ENCODE results near the gene SEC14L1. TPM values are rescaled to one million over a fixed set of nuclear protein-coding genes. Genes with fewer than 3 reads are reported as not detected.

The SEC14L1 gene
- total RNA-seq, 6 donors from 2014 or later: 100 to 291 (median 145) TPM

DNA sequence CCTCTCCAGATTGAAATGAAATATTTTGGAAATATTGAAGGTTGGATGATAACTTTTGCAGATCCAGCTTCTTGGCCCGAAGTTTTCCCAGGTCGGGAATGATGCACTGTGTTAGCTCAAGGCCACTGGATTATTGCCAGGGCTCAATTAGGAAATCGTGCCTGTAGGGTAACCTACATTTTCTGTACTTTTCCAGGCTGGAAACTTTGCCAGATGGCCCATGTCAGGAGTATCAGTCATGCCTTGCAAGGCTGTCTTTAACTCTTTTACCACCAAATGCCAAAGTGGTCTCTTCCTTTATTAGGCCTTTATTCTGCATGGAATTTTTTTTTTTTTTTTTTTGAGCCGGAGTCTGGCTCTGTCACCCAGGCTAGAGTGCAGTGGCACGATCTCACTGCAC is 8.9 kb upstream of the SEC14L1 start:
- Histone ChIP-seq H3K27ac (no peak overlapping the region), H3K27me3 (no peaks in the 10 kb centered on the region), H3K4me3 (no peak overlapping the region), H3K9me3 (peaks cover 0 to under 1% (median 0%) of the 10 kb centered on the region in 4 donors), H3K4me1 (peaks cover 29 to 40% (median 31%) of the 10 kb centered on the region in 4 donors), H3K36me3 (no peaks in the 10 kb centered on the region)
- TF ChIP-seq, protein P1, sequence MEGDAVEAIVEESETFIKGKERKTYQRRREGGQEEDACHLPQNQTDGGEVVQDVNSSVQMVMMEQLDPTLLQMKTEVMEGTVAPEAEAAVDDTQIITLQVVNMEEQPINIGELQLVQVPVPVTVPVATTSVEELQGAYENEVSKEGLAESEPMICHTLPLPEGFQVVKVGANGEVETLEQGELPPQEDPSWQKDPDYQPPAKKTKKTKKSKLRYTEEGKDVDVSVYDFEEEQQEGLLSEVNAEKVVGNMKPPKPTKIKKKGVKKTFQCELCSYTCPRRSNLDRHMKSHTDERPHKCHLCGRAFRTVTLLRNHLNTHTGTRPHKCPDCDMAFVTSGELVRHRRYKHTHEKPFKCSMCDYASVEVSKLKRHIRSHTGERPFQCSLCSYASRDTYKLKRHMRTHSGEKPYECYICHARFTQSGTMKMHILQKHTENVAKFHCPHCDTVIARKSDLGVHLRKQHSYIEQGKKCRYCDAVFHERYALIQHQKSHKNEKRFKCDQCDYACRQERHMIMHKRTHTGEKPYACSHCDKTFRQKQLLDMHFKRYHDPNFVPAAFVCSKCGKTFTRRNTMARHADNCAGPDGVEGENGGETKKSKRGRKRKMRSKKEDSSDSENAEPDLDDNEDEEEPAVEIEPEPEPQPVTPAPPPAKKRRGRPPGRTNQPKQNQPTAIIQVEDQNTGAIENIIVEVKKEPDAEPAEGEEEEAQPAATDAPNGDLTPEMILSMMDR (IDR thresholded peaks at IDR 0.05): no peak
- TF ChIP-seq EP300 (IDR thresholded peaks at IDR 0.05): no peak
- ATAC-seq (ENCODE audit: low FRiP score in 2 of 2) (no peak), DNase-seq (no peak)
- WGBS, 2 donors: 48 to 63% methylated on average over 5 of the region's 5 CpGs

DNA sequence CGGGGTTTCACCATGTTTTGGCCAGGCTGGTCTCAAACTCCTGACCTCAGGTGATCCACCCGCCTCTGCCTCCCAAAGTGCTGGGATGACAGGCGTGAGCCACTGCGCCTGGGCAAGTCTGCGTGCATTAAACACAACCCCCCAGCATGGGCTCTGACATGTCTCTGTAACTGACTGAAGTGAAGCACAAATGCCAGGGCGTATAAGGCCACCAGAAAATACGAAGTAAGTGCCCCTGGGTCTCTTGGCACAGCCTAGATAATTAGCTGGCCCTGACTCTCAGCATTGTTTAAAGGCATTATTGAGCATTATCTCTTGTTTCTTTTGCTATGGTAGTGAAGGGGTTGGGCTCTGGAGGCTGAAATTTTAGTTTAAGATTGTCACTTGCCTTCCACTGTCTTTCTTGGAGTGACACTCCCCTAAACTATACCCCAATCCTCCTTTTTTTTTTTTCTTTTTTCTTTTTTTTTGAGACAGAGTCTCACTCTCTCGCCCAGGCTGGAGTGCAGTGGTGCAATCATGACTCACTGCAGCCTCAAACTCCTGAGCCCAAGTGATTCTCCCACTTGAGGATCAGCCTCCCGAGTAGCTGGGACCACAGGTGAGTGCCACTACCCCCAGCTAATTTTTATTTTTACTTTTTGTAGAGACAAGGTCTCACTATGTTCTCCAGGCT is 8.2 kb upstream of the SEC14L1 start:
- Histone ChIP-seq H3K4me3 (no peak overlapping the region), H3K27ac (no peak overlapping the region), H3K9me3 (peaks cover 0 to 6% (median 0%) of the 10 kb centered on the region in 4 donors), H3K27me3 (no peaks in the 10 kb centered on the region), H3K36me3 (no peaks in the 10 kb centered on the region), H3K4me1 (peaks cover 23 to 34% (median 26%) of the 10 kb centered on the region in 4 donors)
- WGBS, 2 donors: 84 to 86% methylated on average over 9 of the region's 9 CpGs
- no peak for DNase-seq
- TF ChIP-seq POLR2AphosphoS5 (IDR thresholded peaks at IDR 0.05) (no peak), POLR2A (IDR thresholded peaks at IDR 0.05) (no peak), EP300 (IDR thresholded peaks at IDR 0.05) (no peak)
- TF ChIP-seq, protein P1 (IDR thresholded peaks at IDR 0.05): no peak
- no peak for ATAC-seq (ENCODE audit: low FRiP score in 2 of 2)

DNA sequence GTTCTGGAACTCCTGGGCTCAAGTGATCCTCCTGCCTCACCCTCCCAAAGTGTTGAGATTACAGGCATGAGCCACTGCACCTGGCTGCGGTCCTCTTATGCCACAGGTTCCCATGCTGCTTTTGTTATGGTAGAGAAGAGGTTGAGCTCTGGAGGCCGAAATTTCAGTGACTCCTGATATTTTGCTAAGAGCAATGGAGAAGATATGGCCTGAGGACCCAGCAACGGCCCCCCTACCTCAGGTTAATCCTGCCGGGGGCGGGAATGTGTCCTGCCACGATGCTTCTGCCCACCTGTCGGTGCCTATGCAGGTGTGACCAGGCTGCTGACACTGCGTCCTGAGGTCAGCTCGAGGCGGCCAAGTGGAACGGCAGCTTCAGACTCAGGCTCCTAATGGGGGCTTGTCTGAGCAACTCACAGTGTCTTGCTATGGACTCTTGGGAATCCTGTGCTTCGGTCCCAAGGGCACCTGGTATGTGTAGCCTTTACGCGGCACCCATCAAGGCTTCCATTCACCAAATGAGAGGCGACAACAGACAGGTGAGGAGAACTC is 7.6 kb upstream of the SEC14L1 start:
- H3K4me1 ChIP-seq: peaks cover 22 to 35% (median 27%) of the 10 kb centered on the region in 4 donors
- WGBS, 2 donors: 90 to 92% methylated on average over 14 to 15 of the region's 15 CpGs
- no peak for ATAC-seq (ENCODE audit: low FRiP score in 2 of 2)
- no peak for TF ChIP-seq EP300 (IDR thresholded peaks at IDR 0.05)
- TF ChIP-seq, protein P1 (IDR thresholded peaks at IDR 0.05): no peak
- TF ChIP-seq POLR2A (IDR thresholded peaks at IDR 0.05): no peak
- TF ChIP-seq POLR2AphosphoS5 (IDR thresholded peaks at IDR 0.05): no peak
- H3K9me3 ChIP-seq: peaks cover 0 to 6% (median 0%) of the 10 kb centered on the region in 4 donors
- no peak overlapping the region for H3K27ac ChIP-seq
- no peaks in the 10 kb centered on the region for H3K27me3 ChIP-seq
- H3K4me3 ChIP-seq: no peak overlapping the region
- peak in 1 of 2 donors; percentile 21 for DNase-seq
- no peaks in the 10 kb centered on the region for H3K36me3 ChIP-seq

DNA sequence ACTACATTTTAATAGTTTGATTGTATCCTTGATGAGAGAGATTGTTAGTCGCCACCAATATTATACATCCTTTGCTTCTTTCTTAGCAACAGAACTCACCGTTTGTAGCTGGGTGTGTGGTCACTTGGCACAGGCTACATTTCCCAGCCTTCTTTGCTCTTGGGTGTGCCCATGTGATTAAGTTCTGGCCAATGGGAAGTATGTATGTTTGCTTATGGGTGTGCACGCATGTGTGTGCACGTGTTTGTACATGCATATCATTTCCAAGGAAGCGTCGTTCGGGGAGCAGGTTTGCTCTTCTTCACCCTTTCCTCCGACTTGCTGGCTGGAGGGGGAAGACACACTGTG is 4.4 kb upstream of the SEC14L1 start:
- H3K36me3 ChIP-seq: no peaks in the 10 kb centered on the region
- H3K4me1 ChIP-seq: peaks cover 20 to 34% (median 24%) of the 10 kb centered on the region in 4 donors
- 90 to 96% methylated on average over 8 of the region's 8 CpGs for WGBS, 2 donors
- no peak for DNase-seq
- no peak overlapping the region for H3K4me3 ChIP-seq
- H3K9me3 ChIP-seq: peaks cover 0 to 6% (median 0%) of the 10 kb centered on the region in 4 donors
- no peak for ATAC-seq (ENCODE audit: low FRiP score in 2 of 2)
- TF ChIP-seq POLR2A (IDR thresholded peaks at IDR 0.05): no peak
- TF ChIP-seq EP300 (IDR thresholded peaks at IDR 0.05): no peak
- TF ChIP-seq POLR2AphosphoS5 (IDR thresholded peaks at IDR 0.05): no peak
- H3K27me3 ChIP-seq: peaks cover 0 to 2% (median 0%) of the 10 kb centered on the region in 4 donors
- H3K27ac ChIP-seq: no peak overlapping the region

DNA sequence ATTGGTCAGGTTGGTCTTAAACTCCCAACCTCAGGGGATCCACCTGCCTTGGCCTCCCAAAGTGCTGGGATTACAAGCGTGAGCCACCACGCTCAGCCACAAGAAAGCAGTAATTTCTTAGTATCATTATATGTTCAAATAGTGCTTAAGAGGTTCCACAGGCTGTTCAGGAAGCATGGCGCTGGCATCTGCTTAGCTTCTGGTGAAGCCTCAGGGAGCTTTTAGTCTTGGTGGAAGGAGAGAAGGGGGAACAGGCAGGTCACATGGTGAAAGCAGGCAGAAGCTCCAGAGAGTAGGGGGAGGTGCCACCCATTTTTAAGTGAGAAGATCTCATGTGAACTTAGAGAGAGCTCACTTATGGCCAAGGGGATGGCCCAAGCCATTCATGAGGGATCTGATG is 3.7 kb upstream of the SEC14L1 start:
- WGBS, 2 donors: 79 to 100% methylated on average over 3 of the region's 3 CpGs
- DNase-seq (no peak), ATAC-seq (ENCODE audit: low FRiP score in 2 of 2) (no peak)
- H3K27me3 ChIP-seq: peaks cover 0 to 2% (median 0%) of the 10 kb centered on the region in 4 donors
- peaks cover 0 to 6% (median 0%) of the 10 kb centered on the region in 4 donors for H3K9me3 ChIP-seq
- H3K27ac ChIP-seq: peak overlapping the region in 2 of 4 donors; percentile 53 to 98
- H3K4me1 ChIP-seq: peaks cover 17 to 32% (median 28%) of the 10 kb centered on the region in 4 donors
- H3K36me3 ChIP-seq: peaks cover 0 to 4% (median 0%) of the 10 kb centered on the region in 4 donors
- TF ChIP-seq POLR2AphosphoS5 (IDR thresholded peaks at IDR 0.05): no peak
- TF ChIP-seq, protein P1 (IDR thresholded peaks at IDR 0.05): no peak
- no peak overlapping the region for H3K4me3 ChIP-seq
